K562 (cell line): ENCODE measurements around the gene ZNF385C. TPM values are rescaled to one million over a fixed set of nuclear protein-coding genes. Genes with fewer than 3 reads are reported as not detected.

Experiments used
- CBX1 ChIP-seq: sonication (generic); IDR thresholded peaks from 2 replicates; pipeline ENCODE4 v1.6.1; 2016; ENCODE audit warnings: antibody characterized with exemption, low read depth, mild to moderate bottlenecking
- CEBPG ChIP-seq, 3 experiments: fragments of 200-800 bp in 1 of 3; sonication (Bioruptor generic) in 1 of 3; sonication (generic) in 1 of 3; formaldehyde crosslinking in 1 of 3; IDR thresholded peaks in 2 of 3; conservative IDR thresholded peaks in 1 of 3; 2 replicates each; pipeline versions ENCODE4 v1.6.1 to v1.8.0; 2016 to 2022; ENCODE audit warnings: missing compliant biosample characterization in 2 of 3, missing genetic modification characterization in 2 of 3, mild to moderate bottlenecking in 1 of 3, missing genetic modification reagents in 1 of 3
- CHD1 ChIP-seq: fragments of 200-600 bp; sonication (generic); IDR thresholded peaks from one replicate; pipeline ENCODE4 v1.6.1; 2012; ENCODE audit warnings: mild to moderate bottlenecking, moderate library complexity, low read length, inconsistent platforms
- CREM ChIP-seq: IDR thresholded peaks from 2 replicates; pipeline ENCODE4 v1.6.1; 2014; ENCODE audit warnings: antibody characterized with exemption, low read depth
- KLF16 ChIP-seq: IDR thresholded peaks from 2 replicates; pipeline ENCODE4 v1.6.1; 2016; ENCODE audit warnings: antibody characterized with exemption
- NBN ChIP-seq: fragments of 450-650 bp; IDR thresholded peaks from 2 replicates; pipeline ENCODE4 v1.6.1; 2016; ENCODE audit warnings: low read depth, mild to moderate bottlenecking
- POLR2AphosphoS5 ChIP-seq: IDR thresholded peaks from 2 replicates; pipeline ENCODE4 v1.6.1; 2011; ENCODE audit warnings: mild to moderate bottlenecking, low read depth, low read length, moderate library complexity; ENCODE audit not compliant: control insufficient read depth, insufficient read depth
- RB1 ChIP-seq: fragments of 450-650 bp; IDR thresholded peaks from 2 replicates; pipeline ENCODE4 v1.6.1; 2017; ENCODE audit warnings: low read depth, mild to moderate bottlenecking
- SIRT6 ChIP-seq: IDR thresholded peaks from one replicate; pipeline ENCODE4 v1.6.1; 2012; ENCODE audit warnings: low read depth, mild to moderate bottlenecking, control low read depth, inconsistent platforms, low read length, moderate library complexity
- SMAD4 ChIP-seq: fragments of 250-450 bp; sonication (Bioruptor Pico); conservative IDR thresholded peaks from 2 replicates; pipeline ENCODE4 v1.8.0; 2021; ENCODE audit warnings: inconsistent platforms, mild to moderate bottlenecking, moderate library complexity
- TARDBP ChIP-seq: fragments of 450-650 bp; IDR thresholded peaks from 2 replicates; pipeline ENCODE4 v1.6.1; 2016
- USF1 ChIP-seq: sonication (generic); formaldehyde crosslinking; IDR thresholded peaks from 2 replicates; pipeline ENCODE4 v1.9.0; 2022; ENCODE audit warnings: mild to moderate bottlenecking, missing genetic modification reagents
- USF2 ChIP-seq: sonication (generic); formaldehyde crosslinking; IDR thresholded peaks from 2 replicates; pipeline ENCODE4 v1.5.0; 2020; ENCODE audit warnings: missing genetic modification reagents
- YY1 ChIP-seq, 3 experiments: IDR thresholded peaks; 2 replicates each; pipeline ENCODE4 v1.6.1; 2011; ENCODE audit warnings: low read length in 2 of 3, mild to moderate bottlenecking in 2 of 3, moderate library complexity in 2 of 3, borderline replicate concordance in 1 of 3, control low read depth in 1 of 3, low read depth in 1 of 3; ENCODE audit not compliant: insufficient read depth in 3 of 3, insufficient replicate concordance in 2 of 3, control insufficient read depth in 1 of 3, insufficient read length in 1 of 3; ENCODE audit errors: extremely low read depth in 1 of 3
- ZBTB7A ChIP-seq: IDR thresholded peaks from 2 replicates; pipeline ENCODE4 v1.6.1; 2011; ENCODE audit warnings: low read depth, mild to moderate bottlenecking, low read length, moderate library complexity, borderline replicate concordance; ENCODE audit not compliant: control insufficient read depth
- ZNF124 ChIP-seq: sonication (generic); formaldehyde crosslinking; IDR thresholded peaks from 2 replicates; pipeline ENCODE4 v1.8.1; 2022; ENCODE audit warnings: missing genetic modification reagents
- ZNF232 ChIP-seq: sonication (generic); formaldehyde crosslinking; IDR thresholded peaks from 2 replicates; pipeline ENCODE4 v1.8.0; 2022; ENCODE audit warnings: mild to moderate bottlenecking, missing genetic modification reagents
- ZNF445 ChIP-seq: fragments of 250-450 bp; sonication (Bioruptor Pico); IDR thresholded peaks from 2 replicates; pipeline ENCODE4 v1.4.0; 2020; ENCODE audit warnings: low read depth, mild to moderate bottlenecking, moderate library complexity
- polyA plus RNA-seq, 8 experiments: library from polyadenylated mRNA; depleted of rRNA in 4 of 8; stranded (reverse) in 5 of 8; unstranded in 3 of 8; fragments of >200 nt; fragmentation: Nextera tagmentation in 2 of 8; fragmentation: Illumina TruSeq in 1 of 8; extraction: Ambion mirVana in 2 of 8; extraction: Trizol in 1 of 8; gene quantifications; 2 replicates each; pipeline versions ENCODE4 v1.2.1 to v1.2.3, GENCODE V29; 2011 to 2014; ENCODE audit warnings: inconsistent platforms in 1 of 8, missing spikeins in 1 of 8
- total RNA-seq, 7 experiments: library from RNA; depleted of rRNA in 6 of 7; stranded (reverse); fragments of >200 nt in 6 of 7; fragmentation: Illumina TruSeq in 2 of 7; extraction: Trizol in 2 of 7; gene quantifications; 2 replicates each; pipeline versions ENCODE4 v1.2.1 to v1.2.3, GENCODE V29; 2011 to 2021; ENCODE audit warnings: low replicate concordance in 1 of 7
- TF ChIP-seq, protein P1 (sequence below): IDR thresholded peaks from 3 replicates; pipeline ENCODE4 v1.6.1; 2011; ENCODE audit warnings: borderline replicate concordance, mild to moderate bottlenecking, moderate library complexity; ENCODE audit not compliant: insufficient read length; ENCODE audit errors: extremely low read depth
- TF ChIP-seq, protein P2 (sequence below): IDR thresholded peaks from 2 replicates; pipeline ENCODE4 v1.6.1; 2012; ENCODE audit warnings: low read depth, low read length, improper control_type of control experiment, borderline replicate concordance

ZNF385C gene
- total and polyA plus RNA-seq, 9 of the 15 experiments (the other 6 are each of a cell fraction or from before 2014, with no cell fraction given), result 0.03 to 0.35 (median 0.18) TPM; not detected in 1

DNA sequence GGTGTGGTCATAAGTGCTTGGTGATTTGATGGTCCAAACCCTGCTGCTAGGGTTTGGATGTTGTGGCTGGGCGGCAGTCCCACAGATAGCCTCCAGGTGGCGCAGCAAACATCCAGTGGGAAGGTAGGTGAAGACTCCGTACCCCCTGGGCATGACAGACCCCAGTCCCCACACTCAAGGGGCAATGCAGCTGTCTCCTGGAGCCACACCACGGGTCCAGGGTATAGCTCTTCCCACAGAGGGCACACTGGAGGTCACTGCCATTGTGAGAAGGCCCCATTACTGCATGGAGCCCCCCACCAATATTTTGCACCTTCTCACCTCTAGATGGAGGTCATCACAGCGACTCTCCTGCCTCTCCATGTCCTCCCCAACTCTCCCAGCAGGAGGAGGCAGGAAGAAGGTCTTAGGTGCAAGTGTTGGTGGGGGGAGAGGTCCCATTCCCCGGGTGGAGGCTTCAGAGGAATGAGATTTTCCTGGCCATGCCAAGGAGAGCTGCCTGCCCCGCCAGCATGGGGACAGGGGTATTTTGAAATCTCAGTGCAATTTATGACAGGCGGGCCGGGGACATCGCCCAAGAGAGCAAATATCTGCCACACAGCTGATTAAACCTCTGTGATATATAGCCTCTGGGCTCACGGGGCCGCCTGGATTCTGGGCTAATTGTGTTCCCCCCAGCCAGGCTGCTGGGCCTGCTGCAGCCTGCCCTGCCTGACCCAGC lies 30.7 kb downstream of the ZNF385C start (continued):
- TF ChIP-seq, protein P1, sequence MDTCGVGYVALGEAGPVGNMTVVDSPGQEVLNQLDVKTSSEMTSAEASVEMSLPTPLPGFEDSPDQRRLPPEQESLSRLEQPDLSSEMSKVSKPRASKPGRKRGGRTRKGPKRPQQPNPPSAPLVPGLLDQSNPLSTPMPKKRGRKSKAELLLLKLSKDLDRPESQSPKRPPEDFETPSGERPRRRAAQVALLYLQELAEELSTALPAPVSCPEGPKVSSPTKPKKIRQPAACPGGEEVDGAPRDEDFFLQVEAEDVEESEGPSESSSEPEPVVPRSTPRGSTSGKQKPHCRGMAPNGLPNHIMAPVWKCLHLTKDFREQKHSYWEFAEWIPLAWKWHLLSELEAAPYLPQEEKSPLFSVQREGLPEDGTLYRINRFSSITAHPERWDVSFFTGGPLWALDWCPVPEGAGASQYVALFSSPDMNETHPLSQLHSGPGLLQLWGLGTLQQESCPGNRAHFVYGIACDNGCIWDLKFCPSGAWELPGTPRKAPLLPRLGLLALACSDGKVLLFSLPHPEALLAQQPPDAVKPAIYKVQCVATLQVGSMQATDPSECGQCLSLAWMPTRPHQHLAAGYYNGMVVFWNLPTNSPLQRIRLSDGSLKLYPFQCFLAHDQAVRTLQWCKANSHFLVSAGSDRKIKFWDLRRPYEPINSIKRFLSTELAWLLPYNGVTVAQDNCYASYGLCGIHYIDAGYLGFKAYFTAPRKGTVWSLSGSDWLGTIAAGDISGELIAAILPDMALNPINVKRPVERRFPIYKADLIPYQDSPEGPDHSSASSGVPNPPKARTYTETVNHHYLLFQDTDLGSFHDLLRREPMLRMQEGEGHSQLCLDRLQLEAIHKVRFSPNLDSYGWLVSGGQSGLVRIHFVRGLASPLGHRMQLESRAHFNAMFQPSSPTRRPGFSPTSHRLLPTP, result no peak
- TF ChIP-seq ZNF124 (CRISPR knock-in tag) (no peak), CHD1 (no peak), USF2 (CRISPR knock-in tag) (no peak), CEBPG (CRISPR knock-in tag; IDR thresholded peaks at IDR 0.05) (no peak), CEBPG (tag; conservative IDR thresholded peaks at IDR 0.05 in 1 of 2, IDR thresholded peaks at IDR 0.05 in 1 of 2) (no peak), CBX1 (no peak), NBN (no peak), CREM (0 out of 2 replicates have a peak, but pooled peaks have one; percentile 24), SIRT6 (no peak), ZNF232 (CRISPR knock-in tag) (no peak), ZNF445 (CRISPR knock-in tag) (no peak), SMAD4 (CRISPR knock-in tag) (no peak), POLR2AphosphoS5 (no peak), USF1 (0 out of 2 replicates have a peak, but pooled peaks have one; percentile 9), KLF16 (peak; percentile 59; the same call in 1 of the 2 replicates), YY1 (IDR thresholded peaks at IDR 0.05; ENCODE audit: borderline replicate concordance in 1 of 3, control insufficient read depth in 1 of 3, extremely low read depth in 1 of 3, insufficient read depth in 3 of 3, insufficient read length in 1 of 3, insufficient replicate concordance in 2 of 3, low read depth in 1 of 3, low read length in 2 of 3) (no peak), RB1 (0 out of 2 replicates have a peak, but pooled peaks have one; percentile 21), TARDBP (no peak), ZBTB7A (peak; percentile 64)
- TF ChIP-seq, protein P2, sequence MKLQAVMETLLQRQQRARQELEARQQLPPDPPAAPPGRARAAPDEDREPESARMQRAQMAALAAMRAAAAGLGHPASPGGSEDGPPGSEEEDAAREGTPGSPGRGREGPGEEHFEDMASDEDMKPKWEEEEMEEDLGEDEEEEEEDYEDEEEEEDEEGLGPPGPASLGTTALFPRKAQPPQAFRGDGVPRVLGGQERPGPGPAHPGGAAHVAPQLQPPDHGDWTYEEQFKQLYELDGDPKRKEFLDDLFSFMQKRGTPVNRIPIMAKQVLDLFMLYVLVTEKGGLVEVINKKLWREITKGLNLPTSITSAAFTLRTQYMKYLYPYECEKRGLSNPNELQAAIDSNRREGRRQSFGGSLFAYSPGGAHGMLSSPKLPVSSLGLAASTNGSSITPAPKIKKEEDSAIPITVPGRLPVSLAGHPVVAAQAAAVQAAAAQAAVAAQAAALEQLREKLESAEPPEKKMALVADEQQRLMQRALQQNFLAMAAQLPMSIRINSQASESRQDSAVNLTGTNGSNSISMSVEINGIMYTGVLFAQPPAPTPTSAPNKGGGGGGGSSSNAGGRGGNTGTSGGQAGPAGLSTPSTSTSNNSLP, result no peak
